Activated naive CD4-positive, alpha-beta T cell treated with anti-CD3 and anti-CD28 coated beads, Interleukin-2, amount 50 U/mL, for 24 hours (primary cell): Measurements from ENCODE around the gene SNRPD2.

Source experiments
- H3K27ac Mint-ChIP-seq: one replicate; pipeline ENCODE4 v1.8.0; 2021; ENCODE audit warnings: mild to moderate bottlenecking, mixed read lengths
- H3K27me3 Mint-ChIP-seq: one replicate; pipeline ENCODE4 v1.8.0; 2021; ENCODE audit warnings: mixed read lengths
- H3K36me3 Mint-ChIP-seq: one replicate; pipeline ENCODE4 v1.8.0; 2021; ENCODE audit warnings: mixed read lengths
- H3K4me1 Mint-ChIP-seq: one replicate; pipeline ENCODE4 v1.8.0; 2021; ENCODE audit warnings: mixed read lengths
- H3K4me3 Mint-ChIP-seq: one replicate; pipeline ENCODE4 v1.8.0; 2021; ENCODE audit warnings: mild to moderate bottlenecking, mixed read lengths
- H3K9me3 Mint-ChIP-seq: one replicate; pipeline ENCODE4 v1.8.0; 2021; ENCODE audit warnings: mixed read lengths

The SNRPD2 gene

DNA sequence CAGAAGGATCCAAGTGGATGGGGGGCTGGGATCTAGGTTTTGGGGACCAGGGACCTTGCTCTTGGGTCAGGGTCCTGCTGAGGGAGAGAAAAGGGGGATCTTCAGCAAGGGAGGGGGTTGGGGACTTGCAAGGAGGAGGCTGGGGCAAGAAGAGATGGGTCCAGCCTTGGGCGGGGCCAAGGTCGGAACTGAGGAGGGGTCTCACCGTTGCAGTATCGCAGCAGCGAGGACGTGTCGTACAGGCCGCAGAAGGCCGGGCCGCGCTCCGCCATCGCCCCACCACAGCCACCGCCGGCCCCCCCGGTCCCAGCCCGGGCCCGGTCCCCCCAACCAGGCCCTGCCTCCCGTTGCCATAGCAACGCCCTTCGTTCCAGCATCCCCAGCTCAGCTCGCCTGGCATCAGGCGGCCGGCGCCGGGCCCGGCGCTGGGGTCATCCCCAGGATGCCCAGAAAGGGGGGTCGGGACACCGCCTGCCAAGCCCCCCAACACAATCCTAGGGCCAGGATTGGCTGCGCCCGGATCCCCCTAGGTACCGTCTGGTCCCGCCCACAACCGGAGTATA is 46.6 kb downstream of the SNRPD2 start:
- Mint-ChIP-seq H3K36me3 (peaks cover 5% of the 10 kb centered on the region), H3K27ac (peak overlapping the region; percentile 81), H3K9me3 (peaks cover 5% of the 10 kb centered on the region), H3K4me3 (peak overlapping the region; percentile 89), H3K4me1 (peaks cover 39% of the 10 kb centered on the region), H3K27me3 (no peaks in the 10 kb centered on the region)

DNA sequence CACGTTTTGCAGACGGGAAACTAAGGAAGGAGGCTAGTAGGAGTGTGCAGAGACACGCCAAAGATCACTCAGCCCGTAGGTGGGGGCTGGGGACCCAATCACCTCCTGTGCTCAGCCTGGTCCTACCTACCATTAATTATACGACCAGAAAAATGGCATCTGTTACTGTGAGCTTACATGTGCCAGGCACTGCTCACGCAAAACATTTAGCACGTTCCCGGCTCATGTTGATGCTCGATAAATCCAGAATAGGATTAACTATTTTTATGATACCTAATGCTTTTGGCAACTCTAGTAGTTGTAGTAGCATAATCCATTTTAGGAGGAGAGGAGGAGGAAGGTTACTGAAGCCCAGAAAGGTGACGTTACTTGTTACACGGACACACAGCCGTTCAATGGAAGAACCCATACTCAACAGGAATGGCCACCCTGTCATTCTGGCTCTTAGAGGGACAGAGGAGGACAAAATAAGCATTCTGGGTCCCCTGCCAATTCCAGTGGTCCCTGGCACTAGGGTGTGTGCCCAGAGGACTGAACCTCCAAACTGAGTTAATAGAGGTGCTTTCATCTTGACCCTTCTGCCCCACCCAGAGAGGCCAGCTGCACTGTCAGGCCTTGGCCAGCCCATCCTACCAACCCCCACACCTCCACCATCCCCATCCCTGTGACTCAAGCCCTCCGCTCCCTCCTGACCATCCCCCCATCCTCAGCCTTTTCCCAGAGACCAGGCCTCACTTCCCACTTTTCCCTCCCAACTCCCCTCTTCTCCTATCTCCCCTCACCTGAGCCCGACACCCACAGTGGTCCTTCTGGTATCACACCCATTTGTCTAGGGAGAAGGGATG is 47.6 kb downstream of the SNRPD2 start:
- no peaks in the 10 kb centered on the region for H3K27me3 Mint-ChIP-seq
- H3K27ac Mint-ChIP-seq: peak overlapping the region; percentile 46
- H3K4me1 Mint-ChIP-seq: peaks cover 39% of the 10 kb centered on the region
- no peak overlapping the region for H3K4me3 Mint-ChIP-seq
- H3K9me3 Mint-ChIP-seq: peaks cover 5% of the 10 kb centered on the region
- peaks cover 5% of the 10 kb centered on the region for H3K36me3 Mint-ChIP-seq

DNA sequence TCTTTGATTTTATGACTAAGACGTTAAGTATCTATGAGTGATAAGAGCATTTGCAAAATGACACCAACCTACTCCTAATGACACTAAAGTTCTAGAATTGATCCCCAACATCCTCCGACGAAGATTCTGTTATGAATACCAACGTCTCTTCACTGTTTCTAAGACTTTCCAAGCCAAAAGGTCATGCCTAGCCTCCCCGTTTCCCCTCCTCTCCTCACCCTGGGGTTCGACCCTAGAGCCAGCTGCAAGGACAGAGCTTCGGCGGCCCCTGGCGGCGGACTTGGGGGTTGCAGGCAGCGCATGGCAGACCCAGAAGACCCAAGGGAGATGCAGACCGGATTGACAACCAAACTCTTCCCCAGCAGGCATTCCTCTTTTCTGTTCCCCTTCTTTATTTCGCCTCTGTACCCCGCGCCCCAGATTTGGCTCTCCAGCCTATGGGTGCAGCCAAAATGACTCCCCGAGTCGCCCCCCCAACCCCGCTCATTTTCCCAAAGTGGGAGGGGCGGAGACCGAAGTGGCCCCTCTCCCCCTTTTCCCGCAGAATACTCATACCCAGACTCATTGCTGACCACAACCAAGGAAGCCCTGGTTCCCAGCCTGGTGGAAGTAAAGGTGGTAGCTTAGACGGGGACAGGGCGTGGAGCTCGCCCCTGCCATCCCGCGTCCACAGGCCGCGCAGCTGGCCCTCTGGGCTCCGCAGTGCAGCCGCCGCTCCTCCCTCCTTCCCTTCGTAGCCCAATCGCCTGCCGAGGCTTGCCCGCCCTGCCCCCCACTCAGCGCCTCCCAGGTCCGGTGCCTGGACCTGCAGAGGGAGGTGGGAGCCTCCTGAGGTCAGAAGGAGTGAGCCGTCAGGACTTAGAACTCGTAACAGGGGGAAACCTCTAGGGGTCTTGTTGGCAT is 48.5 kb downstream of the SNRPD2 start:
- Mint-ChIP-seq H3K9me3 (peaks cover 5% of the 10 kb centered on the region), H3K4me1 (peaks cover 46% of the 10 kb centered on the region), H3K36me3 (peaks cover 7% of the 10 kb centered on the region), H3K27ac (peak overlapping the region; percentile 46), H3K27me3 (no peaks in the 10 kb centered on the region), H3K4me3 (peak overlapping the region; percentile 62)

DNA sequence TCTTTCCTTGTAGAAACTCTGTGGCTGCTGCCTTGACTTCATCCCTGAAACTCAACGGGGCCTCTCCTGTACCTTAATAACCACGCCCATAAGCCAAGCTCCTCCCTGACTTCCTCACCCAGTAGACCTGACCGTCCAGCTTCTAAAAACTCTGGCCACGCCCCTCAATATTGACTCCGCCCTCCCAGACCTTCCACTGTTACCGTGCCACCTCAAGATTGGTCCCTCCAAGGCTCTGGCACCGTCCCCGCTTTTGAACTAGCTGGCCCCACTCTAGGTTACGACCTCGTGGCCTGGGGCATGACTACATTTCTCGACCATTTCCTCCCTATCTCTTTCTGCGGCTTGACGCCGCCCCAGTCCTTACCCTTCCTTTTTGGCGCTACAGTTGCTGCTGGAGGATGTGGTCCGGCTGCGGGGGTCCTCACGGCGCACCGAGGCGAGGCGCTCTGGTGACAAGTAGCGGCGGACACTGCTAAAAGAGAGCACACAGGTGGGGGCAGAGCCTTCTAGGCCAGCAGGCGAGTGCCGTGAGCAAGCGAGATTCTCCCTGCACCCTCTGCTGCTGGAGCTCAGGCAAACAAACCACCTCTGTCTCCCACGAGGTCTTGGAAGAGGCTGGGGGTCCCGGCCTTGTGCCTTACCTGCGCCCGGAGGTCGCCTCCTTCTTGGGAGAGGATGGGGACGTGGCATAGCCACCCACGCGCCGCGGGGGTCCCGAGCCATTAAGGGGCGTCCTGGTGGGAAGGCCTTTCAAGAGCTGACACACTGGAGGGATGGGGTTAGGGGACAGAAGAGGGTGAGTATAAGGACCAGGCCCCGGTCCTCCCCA is 50.3 kb downstream of the SNRPD2 start:
- Mint-ChIP-seq H3K27me3 (no peaks in the 10 kb centered on the region), H3K27ac (peak overlapping the region; percentile 97), H3K36me3 (peaks cover 7% of the 10 kb centered on the region), H3K4me1 (peaks cover 44% of the 10 kb centered on the region), H3K4me3 (peak overlapping the region; percentile 87), H3K9me3 (peaks cover 5% of the 10 kb centered on the region)

DNA sequence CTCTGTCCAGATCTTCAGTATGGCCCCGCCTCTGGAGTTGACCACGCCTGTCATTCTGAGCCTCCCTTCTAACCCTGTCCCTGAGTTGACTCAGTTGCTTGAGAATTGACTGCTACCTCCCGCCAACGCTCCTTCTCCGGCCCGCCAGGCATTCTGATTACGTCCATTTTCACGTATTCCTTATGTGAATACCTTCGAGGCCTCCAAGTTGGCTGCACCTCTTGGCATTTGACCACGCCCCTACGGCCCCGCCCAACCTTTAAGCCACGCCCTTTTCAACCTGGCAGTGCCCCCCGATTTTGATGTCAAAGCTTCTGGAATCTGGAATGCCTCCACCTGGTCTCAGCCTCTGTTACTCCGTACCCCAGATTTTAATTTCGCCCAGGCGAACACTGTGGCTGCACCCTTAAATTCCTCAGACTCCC is 50.9 kb downstream of the SNRPD2 start:
- peaks cover 5% of the 10 kb centered on the region for H3K9me3 Mint-ChIP-seq
- peaks cover 38% of the 10 kb centered on the region for H3K4me1 Mint-ChIP-seq
- no peaks in the 10 kb centered on the region for H3K27me3 Mint-ChIP-seq
- H3K36me3 Mint-ChIP-seq: peaks cover 7% of the 10 kb centered on the region
- H3K27ac Mint-ChIP-seq: peak overlapping the region; percentile 97
- peak overlapping the region; percentile 87 for H3K4me3 Mint-ChIP-seq

DNA sequence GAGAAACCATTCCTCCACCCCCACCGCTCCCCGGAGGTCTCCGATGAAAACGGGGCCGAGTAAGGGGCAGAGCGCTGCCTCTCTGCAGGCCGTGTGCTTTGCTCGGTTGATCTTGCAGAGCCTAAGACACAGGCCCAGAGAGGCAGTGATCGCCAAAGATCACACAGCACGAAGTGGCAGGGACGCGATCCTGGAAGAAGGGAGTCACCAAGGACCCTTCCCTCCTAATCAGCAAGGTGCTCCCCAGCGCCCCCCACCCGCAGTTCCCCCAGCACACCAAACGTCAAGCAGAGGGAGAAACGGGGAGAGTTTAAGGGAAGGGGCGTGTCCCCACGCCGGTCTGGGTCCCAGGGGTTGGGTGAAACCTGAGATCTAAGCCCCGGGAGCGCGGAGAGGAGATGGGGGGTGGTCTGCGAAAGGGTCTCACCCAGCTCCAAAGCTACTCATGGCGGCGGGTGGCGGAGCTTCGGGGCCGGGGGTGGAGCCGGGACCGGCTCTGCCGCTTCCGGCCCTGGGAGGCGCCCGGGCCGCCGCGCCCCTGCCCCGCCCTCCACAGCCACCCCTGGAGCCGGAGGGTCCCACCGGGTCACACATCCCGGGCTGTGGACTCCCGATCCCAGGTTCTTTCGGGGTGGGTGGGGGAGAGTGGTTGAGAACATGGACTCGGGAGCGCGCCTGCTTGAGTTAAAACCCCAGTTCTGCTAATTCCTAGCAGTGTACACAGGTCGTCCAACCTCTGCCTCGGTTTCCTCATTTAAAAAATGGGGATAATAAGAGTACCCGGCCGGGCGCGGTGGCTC is 52.6 kb downstream of the SNRPD2 start, which contains the start of gene EML2:
Gene EML2 (minus strand): TSS at position 468 of the 800 bp plus-strand sequence. CDS start 21 bp downstream, at position 447.
- Mint-ChIP-seq H3K36me3 (peaks cover 7% of the 10 kb centered on the region), H3K27me3 (no peaks in the 10 kb centered on the region), H3K4me1 (peaks cover 29% of the 10 kb centered on the region), H3K27ac (peak within 1 kb of the TSS; percentile 84), H3K4me3 (peak within 1 kb of the TSS; percentile 95), H3K9me3 (peaks cover 5% of the 10 kb centered on the region)

DNA sequence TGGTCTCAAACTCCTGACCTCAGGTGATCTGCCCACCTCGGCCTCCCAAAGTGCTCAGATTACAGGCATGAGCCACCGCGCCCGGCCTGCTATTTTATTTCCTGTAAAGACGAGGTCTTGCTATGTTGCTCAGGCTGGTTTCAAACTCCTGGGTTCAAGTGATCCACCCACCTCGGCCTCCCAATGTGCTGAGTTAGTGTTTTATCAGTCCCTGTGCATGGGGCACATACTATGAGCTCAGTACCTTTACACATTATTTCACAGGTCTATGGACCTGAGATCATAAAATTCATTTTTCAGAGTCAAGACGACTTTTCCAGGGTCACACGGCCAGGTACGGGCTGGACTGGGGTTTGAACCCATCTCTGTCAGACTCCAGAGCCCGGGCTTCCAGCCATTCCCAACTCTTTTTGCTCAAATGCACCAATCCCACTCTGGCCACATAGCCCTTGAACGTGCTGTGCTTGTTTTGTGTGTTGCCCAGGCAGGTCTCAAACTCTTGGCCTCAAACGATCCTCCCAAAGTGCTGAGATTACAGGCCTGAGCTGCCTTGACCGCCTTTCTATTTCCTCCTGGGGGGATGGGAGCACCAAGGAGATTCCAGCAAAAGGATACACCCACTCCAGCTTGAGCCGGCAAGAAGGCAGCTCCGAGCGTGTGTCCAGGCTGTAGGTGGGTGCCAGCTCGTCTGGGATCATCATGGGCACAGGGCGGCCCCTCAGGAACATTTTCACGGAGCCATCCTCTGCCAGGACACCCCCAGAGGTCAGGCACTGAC is 53.7 kb downstream of the SNRPD2 start:
- Mint-ChIP-seq H3K27me3 (no peaks in the 10 kb centered on the region), H3K9me3 (peaks cover 5% of the 10 kb centered on the region), H3K36me3 (peaks cover 8% of the 10 kb centered on the region), H3K27ac (no peak overlapping the region), H3K4me1 (peaks cover 20% of the 10 kb centered on the region), H3K4me3 (peak overlapping the region; percentile 95)
